IMR-90 (cell line): ENCODE measurements around the gene TGM6. TPM values are rescaled to one million over a fixed set of nuclear protein-coding genes. Genes with fewer than 3 reads are reported as not detected.

Source experiments
- ATAC-seq: fragments of 200-7000 bp; cut with Tn5 transposase; 2 replicates; pipeline ENCODE4 v1.9.1; 2020; ENCODE audit warnings: low read depth, mild to moderate bottlenecking, moderate library complexity
- BruUV-seq: library from RNA; stranded (reverse); fragments of 400-500 nt; replicated peaks from 2 replicates; lab custom pipeline; 2021; lab: Mats Ljungman, UMichigan
- CTCF ChIA-PET: fragments of 300-600 bp; formaldehyde crosslinking; extraction: SDS; loops from one replicate; lab custom pipeline; 2021; ENCODE audit warnings: antibody characterized with exemption; lab: Yijun Ruan, JAX
- POLR2A ChIA-PET: fragments of 300-600 bp; sonication (Branson Sonifier 250); formaldehyde crosslinking; loops from one replicate; lab custom pipeline; 2022; ENCODE audit warnings: antibody characterized with exemption; ENCODE audit not compliant: unreplicated experiment; lab: Charles Lee
- DNase-seq: peaks from one replicate; pipeline ENCODE4 v3.0.0; 2013
- H2AFZ ChIP-seq: replicated peaks from 2 replicates; pipeline ENCODE3; 2013; ENCODE audit warnings: low read length, mild to moderate bottlenecking; ENCODE audit not compliant: poor library complexity
- H2AK5ac ChIP-seq: 2 replicates; pipeline ENCODE4 v1.6.1; 2013; ENCODE audit warnings: low read depth, low read length, inconsistent platforms
- H2AK9ac ChIP-seq: replicated peaks from 2 replicates; pipeline ENCODE3; 2013; ENCODE audit warnings: mild to moderate bottlenecking, low read depth, low read length, moderate library complexity; ENCODE audit not compliant: poor library complexity
- H2BK120ac ChIP-seq: 2 replicates; pipeline ENCODE4 v1.6.1; 2013; ENCODE audit warnings: low read depth, low read length, inconsistent platforms
- H2BK15ac ChIP-seq: 3 replicates; pipeline ENCODE4 v1.6.1; 2013; ENCODE audit warnings: low read depth, low read length, inconsistent platforms
- H2BK20ac ChIP-seq: 2 replicates; pipeline ENCODE4 v1.6.1; 2013; ENCODE audit warnings: low read depth, mild to moderate bottlenecking, inconsistent platforms, low read length, moderate library complexity
- H2BK5ac ChIP-seq: 2 replicates; pipeline ENCODE4 v1.6.1; 2013; ENCODE audit warnings: mild to moderate bottlenecking, low read depth, low read length, inconsistent platforms; ENCODE audit not compliant: poor library complexity, severe bottlenecking
- H3K14ac ChIP-seq: replicated peaks from 2 replicates; pipeline ENCODE4 v1.6.1; 2013; ENCODE audit warnings: low read depth, low read length, inconsistent platforms
- H3K18ac ChIP-seq: 2 replicates; pipeline ENCODE4 v1.6.1; 2013; ENCODE audit warnings: low read depth, low read length, control low read depth
- H3K23ac ChIP-seq: 2 replicates; pipeline ENCODE4 v1.6.1; 2013; ENCODE audit warnings: low read depth, low read length, inconsistent platforms
- H3K27ac ChIP-seq: 2 replicates; pipeline ENCODE4 v1.5.1; 2013; ENCODE audit warnings: mild to moderate bottlenecking, control low read depth, low read length; ENCODE audit not compliant: insufficient read depth
- H3K27me3 ChIP-seq: 2 replicates; pipeline ENCODE4 v1.6.1; 2013; ENCODE audit warnings: low read length; ENCODE audit not compliant: control insufficient read depth, insufficient read depth
- H3K36me3 ChIP-seq: 2 replicates; pipeline ENCODE4 v1.6.1; 2013; ENCODE audit warnings: low read length, mixed read lengths; ENCODE audit not compliant: control insufficient read depth, insufficient read depth
- H3K4ac ChIP-seq: 2 replicates; pipeline ENCODE4 v1.6.1; 2013; ENCODE audit warnings: low read depth, low read length, inconsistent platforms
- H3K4me1 ChIP-seq: 2 replicates; pipeline ENCODE4 v1.6.1; 2013; ENCODE audit warnings: low read length, mixed read lengths; ENCODE audit not compliant: control insufficient read depth, insufficient read depth
- H3K4me2 ChIP-seq: 2 replicates; pipeline ENCODE4 v1.6.1; 2013; ENCODE audit warnings: low read depth, mild to moderate bottlenecking, control low read depth, low read length, moderate library complexity
- H3K4me3 ChIP-seq: 2 replicates; pipeline ENCODE4 v1.5.1; 2013; ENCODE audit warnings: low read depth, mild to moderate bottlenecking, control low read depth, low read length, moderate library complexity; ENCODE audit not compliant: insufficient read depth
- H3K56ac ChIP-seq: 2 replicates; pipeline ENCODE4 v1.6.1; 2013; ENCODE audit warnings: low read length, inconsistent platforms; ENCODE audit not compliant: insufficient read depth; ENCODE audit errors: extremely low read depth
- H3K79me1 ChIP-seq, 2 experiments: 2 replicates each; pipeline ENCODE4 v1.6.1; 2013; ENCODE audit warnings: low read length in 2 of 2, inconsistent platforms in 1 of 2, low read depth in 1 of 2
- H3K9ac ChIP-seq: 2 replicates; pipeline ENCODE4 v1.6.1; 2013; ENCODE audit warnings: low read depth, low read length, control low read depth
- H3K9me1 ChIP-seq: 2 replicates; pipeline ENCODE4 v1.6.1; 2013; ENCODE audit warnings: low read length, inconsistent platforms; ENCODE audit not compliant: insufficient read depth
- H3K9me3 ChIP-seq: 2 replicates; pipeline ENCODE4 v1.6.1; 2013; ENCODE audit warnings: low read length; ENCODE audit not compliant: control insufficient read depth, insufficient read depth
- H4K20me1 ChIP-seq: 2 replicates; pipeline ENCODE4 v1.6.1; 2013; ENCODE audit warnings: low read length, inconsistent platforms; ENCODE audit not compliant: insufficient read depth
- H4K5ac ChIP-seq: 2 replicates; pipeline ENCODE4 v1.6.1; 2013; ENCODE audit warnings: mild to moderate bottlenecking, low read depth, low read length, control low read depth
- H4K8ac ChIP-seq, 2 experiments: 2 replicates each; pipeline ENCODE4 v1.6.1; 2013; ENCODE audit warnings: low read depth in 2 of 2, low read length in 2 of 2, control low read depth in 1 of 2, inconsistent platforms in 1 of 2
- H4K91ac ChIP-seq: 2 replicates; pipeline ENCODE4 v1.6.1; 2013; ENCODE audit warnings: low read depth, low read length, inconsistent platforms; ENCODE audit not compliant: insufficient read depth
- BHLHE40 ChIP-seq: fragments of 150-350 bp; IDR thresholded peaks from 2 replicates; pipeline ENCODE4 v1.6.1; 2016; ENCODE audit warnings: mild to moderate bottlenecking, low read depth, low read length
- CEBPB ChIP-seq: IDR thresholded peaks from 2 replicates; pipeline ENCODE4 v1.6.1; 2012; ENCODE audit warnings: low read depth, low read length, improper control_type of control experiment
- CHD1 ChIP-seq: IDR thresholded peaks from 2 replicates; pipeline ENCODE4 v1.6.1; 2012; ENCODE audit warnings: low read depth, low read length, improper control_type of control experiment
- FOS ChIP-seq: fragments of 150-350 bp; IDR thresholded peaks from 2 replicates; pipeline ENCODE4 v1.6.1; 2016; ENCODE audit warnings: low read depth, low read length
- MAFK ChIP-seq: IDR thresholded peaks from 2 replicates; pipeline ENCODE4 v1.6.1; 2012; ENCODE audit warnings: low read depth, low read length, improper control_type of control experiment
- MAZ ChIP-seq: IDR thresholded peaks from 2 replicates; pipeline ENCODE4 v1.6.1; 2012; ENCODE audit warnings: low read depth, mild to moderate bottlenecking, low read length, improper control_type of control experiment, moderate library complexity, borderline replicate concordance
- MXI1 ChIP-seq: IDR thresholded peaks from 2 replicates; pipeline ENCODE4 v1.6.1; 2012; ENCODE audit warnings: low read depth, mild to moderate bottlenecking, low read length, moderate library complexity, borderline replicate concordance
- NFE2L2 ChIP-seq: fragments of 150-350 bp; IDR thresholded peaks from 2 replicates; pipeline ENCODE4 v1.6.1; 2016; ENCODE audit warnings: low read depth, mild to moderate bottlenecking, low read length
- POLR2A ChIP-seq: IDR thresholded peaks from 2 replicates; pipeline ENCODE4 v1.6.1; 2012; ENCODE audit warnings: mild to moderate bottlenecking, low read depth, low read length
- RAD21 ChIP-seq: IDR thresholded peaks from 2 replicates; pipeline ENCODE4 v1.6.1; 2012; ENCODE audit warnings: low read length, improper control_type of control experiment
- RCOR1 ChIP-seq: IDR thresholded peaks from 2 replicates; pipeline ENCODE4 v1.6.1; 2012; ENCODE audit warnings: mild to moderate bottlenecking, low read length, improper control_type of control experiment; ENCODE audit not compliant: insufficient replicate concordance
- RFX5 ChIP-seq: IDR thresholded peaks from 2 replicates; pipeline ENCODE4 v1.8.0; 2012; ENCODE audit warnings: low read depth, mild to moderate bottlenecking, low read length, moderate library complexity
- SMC3 ChIP-seq: fragments of 150-350 bp; IDR thresholded peaks from 2 replicates; pipeline ENCODE4 v1.6.1; 2016; ENCODE audit warnings: low read depth, mild to moderate bottlenecking, antibody characterized with exemption, low read length, moderate library complexity
- USF2 ChIP-seq: fragments of 150-350 bp; IDR thresholded peaks from 2 replicates; pipeline ENCODE4 v1.6.1; 2017; ENCODE audit warnings: mild to moderate bottlenecking, antibody characterized with exemption, low read length, low read depth
- WGBS, 2 experiments: methylation state at CpG; one replicate each; pipeline versions ENCODE4 v1.1.5 to v1.1.7; 2013; ENCODE audit warnings: missing lambda C conversion rate in 2 of 2; ENCODE audit not compliant: insufficient read length in 1 of 2; ENCODE audit errors: extremely low coverage in 2 of 2; 5-methylcytosine and 5-hydroxymethylcytosine counted together
- dilution Hi-C: fragments of 300-500 bp; cut with HindIII; formaldehyde crosslinking; loops from one replicate; pipeline ENCODE4 v1.14.3; 2018; ENCODE audit warnings: low sequenced_read_pairs; ENCODE audit not compliant: unreplicated experiment
- in situ Hi-C: fragments of 300-500 bp; cut with MboI; formaldehyde crosslinking; loops from 3 replicates; pipeline ENCODE4 v1.14.3; 2019; ENCODE audit warnings: low sequenced_read_pairs, inconsistent platforms, mixed read lengths
- intact Hi-C: fragments of 100-400 bp; cut with micrococcal nuclease; formaldehyde crosslinking; loops from 2 replicates; pipeline ENCODE4 v1.10.0; 2022
- polyA plus RNA-seq, 3 experiments: library from polyadenylated mRNA; depleted of rRNA; stranded (reverse); fragments of >200 nt; gene quantifications; 2 replicates each; pipeline ENCODE4 v1.2.3, GENCODE V29; 2012; ENCODE audit warnings: low replicate concordance in 1 of 3
- total RNA-seq: library from RNA; depleted of rRNA; stranded (reverse); fragments of >200 nt; gene quantifications from 2 replicates; pipeline ENCODE4 v1.2.3, GENCODE V29; 2012
- TF ChIP-seq, protein P1 (sequence below): conservative IDR thresholded peaks from 2 replicates; pipeline ENCODE4 v1.5.1; 2012; ENCODE audit warnings: mild to moderate bottlenecking, low read depth, low read length, improper control_type of control experiment
- TF ChIP-seq, protein P2 (sequence below): fragments of 150-350 bp; IDR thresholded peaks from 2 replicates; pipeline ENCODE4 v1.6.1; 2016; ENCODE audit warnings: low read depth, mild to moderate bottlenecking, low read length, moderate library complexity, borderline replicate concordance

TGM6 gene
- total and polyA plus RNA-seq, 2 of the 4 experiments (the other 2 are of a cell fraction): not detected

- Histone ChIP-seq H2BK5ac (no peak overlapping the region), H3K4me1 (no peaks in the 10 kb centered on the region), H3K18ac (no peak overlapping the region), H3K23ac (no peak overlapping the region), H4K91ac (no peak overlapping the region), H3K27ac (no peak overlapping the region), H4K20me1 (no peaks in the 10 kb centered on the region), H3K9ac (no peak overlapping the region), H3K14ac (no peak overlapping the region), H3K27me3 (peaks cover 4% of the 10 kb centered on the region), H2BK120ac (no peak overlapping the region), H3K56ac (no peak overlapping the region), H2AK9ac (no peak overlapping the region), H3K4me3 (no peak overlapping the region), H4K8ac (no peak overlapping the region), H4K5ac (no peak overlapping the region), H3K79me1 (no peaks in the 10 kb centered on the region), H2BK20ac (no peak overlapping the region), H3K9me3 (peaks cover 2% of the 10 kb centered on the region), H3K9me1 (no peaks in the 10 kb centered on the region), H3K4me2 (no peak overlapping the region), H2AK5ac (no peak overlapping the region), H2BK15ac (no peak overlapping the region), H2AFZ (no peak overlapping the region), H3K36me3 (no peaks in the 10 kb centered on the region), H3K4ac (no peak overlapping the region)
- BruUV-seq: no TSS peak
- dilution Hi-C loops (no loop called here), intact Hi-C loops (no loop called here), in situ Hi-C loops (no loop called here)
- TF ChIP-seq MAFK: no peak
- TF ChIP-seq, protein P1, sequence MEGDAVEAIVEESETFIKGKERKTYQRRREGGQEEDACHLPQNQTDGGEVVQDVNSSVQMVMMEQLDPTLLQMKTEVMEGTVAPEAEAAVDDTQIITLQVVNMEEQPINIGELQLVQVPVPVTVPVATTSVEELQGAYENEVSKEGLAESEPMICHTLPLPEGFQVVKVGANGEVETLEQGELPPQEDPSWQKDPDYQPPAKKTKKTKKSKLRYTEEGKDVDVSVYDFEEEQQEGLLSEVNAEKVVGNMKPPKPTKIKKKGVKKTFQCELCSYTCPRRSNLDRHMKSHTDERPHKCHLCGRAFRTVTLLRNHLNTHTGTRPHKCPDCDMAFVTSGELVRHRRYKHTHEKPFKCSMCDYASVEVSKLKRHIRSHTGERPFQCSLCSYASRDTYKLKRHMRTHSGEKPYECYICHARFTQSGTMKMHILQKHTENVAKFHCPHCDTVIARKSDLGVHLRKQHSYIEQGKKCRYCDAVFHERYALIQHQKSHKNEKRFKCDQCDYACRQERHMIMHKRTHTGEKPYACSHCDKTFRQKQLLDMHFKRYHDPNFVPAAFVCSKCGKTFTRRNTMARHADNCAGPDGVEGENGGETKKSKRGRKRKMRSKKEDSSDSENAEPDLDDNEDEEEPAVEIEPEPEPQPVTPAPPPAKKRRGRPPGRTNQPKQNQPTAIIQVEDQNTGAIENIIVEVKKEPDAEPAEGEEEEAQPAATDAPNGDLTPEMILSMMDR: no peak
- TF ChIP-seq BHLHE40: no peak
- no peak for TF ChIP-seq RFX5
- no peak for TF ChIP-seq RAD21
- TF ChIP-seq NFE2L2: no peak
- no peak for TF ChIP-seq FOS
- TF ChIP-seq RCOR1: no peak
- no peak for TF ChIP-seq SMC3
- no peak for TF ChIP-seq CEBPB
- no peak for TF ChIP-seq MAZ
- no peak for TF ChIP-seq POLR2A
- no peak for TF ChIP-seq CHD1
- TF ChIP-seq USF2: no peak
- no peak for TF ChIP-seq MXI1
- TF ChIP-seq, protein P2, sequence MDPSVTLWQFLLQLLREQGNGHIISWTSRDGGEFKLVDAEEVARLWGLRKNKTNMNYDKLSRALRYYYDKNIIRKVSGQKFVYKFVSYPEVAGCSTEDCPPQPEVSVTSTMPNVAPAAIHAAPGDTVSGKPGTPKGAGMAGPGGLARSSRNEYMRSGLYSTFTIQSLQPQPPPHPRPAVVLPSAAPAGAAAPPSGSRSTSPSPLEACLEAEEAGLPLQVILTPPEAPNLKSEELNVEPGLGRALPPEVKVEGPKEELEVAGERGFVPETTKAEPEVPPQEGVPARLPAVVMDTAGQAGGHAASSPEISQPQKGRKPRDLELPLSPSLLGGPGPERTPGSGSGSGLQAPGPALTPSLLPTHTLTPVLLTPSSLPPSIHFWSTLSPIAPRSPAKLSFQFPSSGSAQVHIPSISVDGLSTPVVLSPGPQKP: no peak
- 68% methylated on average over 4 of the region's 7 CpGs; no CpG with 5 or more reads in 1 of the 2 experiments for WGBS, 2 experiments
- DNase-seq: no peak
- CTCF ChIA-PET: no interaction called here
- ATAC-seq: no peak
- POLR2A ChIA-PET: no interaction called here
These were observed 10.4 kb downstream of the TGM6 start for GRCh38 chr20:2390951-2391675.
